ENCODE data around the gene DDX47.
A peak's percentile ranks its signal among the peaks of the same experiment; 100 is the strongest.

Gene DDX47

GRCh38 chr12:12813120-12814101 is at the start of gene DDX47:
Gene DDX47 (plus strand): TSS chr12:12813346. CDS start chr12:12813368, 22 bp downstream.
- ChIA-PET CTCF (interaction anchor here (0.6 to 5.0 kb wide), 21 partner anchors 8 to 421 kb away, joined by 3 to 44 read pairs (median 4); partner anchors contain the start of gene GPRC5A), POLR2A (interaction anchor here (0.6 kb wide), 1 partner anchor 9 kb away, joined by 3 read pairs; no protein-coding TSS in a partner anchor)
- H3K4me3 ChIP-seq (ENCODE audit: low read depth, low read length): peak within 1 kb of the TSS; percentile 86
- TF ChIP-seq CTCF (IDR thresholded peaks at IDR 0.05; ENCODE audit: insufficient read depth, low read length, missing control alignments): peak; percentile 98
- no peak for DNase-seq (ENCODE audit: low read depth, low spot score)

- H3K4me3 ChIP-seq (ENCODE audit: low read depth, low read length): no peak overlapping the region
- DNase-seq (ENCODE audit: low read depth, low spot score): no peak
- POLR2A ChIA-PET: no interaction called here
- no peak for TF ChIP-seq CTCF (IDR thresholded peaks at IDR 0.05; ENCODE audit: insufficient read depth, low read length, missing control alignments)
- CTCF ChIA-PET: no interaction called here
These were observed 48.3 kb upstream of the DDX47 start for GRCh38 chr12:12764824-12765223.

GRCh38 chr12:12770262-12770661 is 42.9 kb upstream of the DDX47 start:
- no peak overlapping the region for H3K4me3 ChIP-seq (ENCODE audit: low read depth, low read length)
- TF ChIP-seq CTCF (IDR thresholded peaks at IDR 0.05; ENCODE audit: insufficient read depth, low read length, missing control alignments): no peak
- POLR2A ChIA-PET: no interaction called here
- CTCF ChIA-PET: no interaction called here
- no peak for DNase-seq (ENCODE audit: low read depth, low spot score)

GRCh38 chr12:12774791-12775190 is 38.4 kb upstream of the DDX47 start:
- no peak for TF ChIP-seq CTCF (IDR thresholded peaks at IDR 0.05; ENCODE audit: insufficient read depth, low read length, missing control alignments)
- ChIA-PET POLR2A (no interaction called here), CTCF (no interaction called here)
- no peak for DNase-seq (ENCODE audit: low read depth, low spot score)
- no peak overlapping the region for H3K4me3 ChIP-seq (ENCODE audit: low read depth, low read length)

GRCh38 chr12:12776261-12776660 is 36.9 kb upstream of the DDX47 start:
- CTCF ChIA-PET: interaction anchor here (0.6 kb wide), 1 partner anchor 13 kb away, joined by 3 read pairs; no protein-coding TSS in a partner anchor

More at GRCh38 chr12:12776261-12776660, 36.9 kb upstream of the DDX47 start:
- no peak for TF ChIP-seq CTCF (IDR thresholded peaks at IDR 0.05; ENCODE audit: insufficient read depth, low read length, missing control alignments)
- H3K4me3 ChIP-seq (ENCODE audit: low read depth, low read length): no peak overlapping the region
- POLR2A ChIA-PET: no interaction called here
- DNase-seq (ENCODE audit: low read depth, low spot score): no peak
